Smooth muscle cell (in vitro differentiated cells): ENCODE data around the gene PSEN2. TPM values are rescaled to one million over a fixed set of nuclear protein-coding genes. Genes with fewer than 3 reads are reported as not detected.
"Not testable (repeated sequence)": the region's sequence is repeated elsewhere in the genome, so short reads cannot be mapped to it uniquely, and the experiment has no call there.

Experiments used
- DNase-seq: peaks from one replicate; lab custom pipeline; 2025; ENCODE audit not compliant: unreplicated experiment; lab: John Stamatoyannopoulos, UW
- H2AFZ ChIP-seq: fragments of 200-600 bp; sonication (generic); 2 replicates; pipeline ENCODE4 v1.6.0; 2016; ENCODE audit warnings: antibody characterized with exemption, low read depth, mild to moderate bottlenecking
- H3F3A ChIP-seq: fragments of 200-600 bp; sonication (generic); 2 replicates; pipeline ENCODE4 v1.6.0; 2017; ENCODE audit warnings: antibody characterized with exemption, low read depth
- H3K27ac ChIP-seq: fragments of 200-600 bp; sonication (generic); 2 replicates; pipeline ENCODE4 v1.5.1; 2016; ENCODE audit warnings: low read depth, mild to moderate bottlenecking
- H3K27me3 ChIP-seq: fragments of 200-600 bp; sonication (generic); 2 replicates; pipeline ENCODE4 v1.6.1; 2016; ENCODE audit warnings: low read depth, mild to moderate bottlenecking
- H3K36me3 ChIP-seq: fragments of 200-600 bp; sonication (generic); 2 replicates; pipeline ENCODE4 v1.5.1; 2016; ENCODE audit warnings: low read depth
- H3K4me1 ChIP-seq: fragments of 200-600 bp; sonication (generic); 2 replicates; pipeline ENCODE4 v1.5.1; 2016; ENCODE audit warnings: low read depth
- H3K4me2 ChIP-seq: fragments of 200-600 bp; sonication (generic); 2 replicates; pipeline ENCODE4 v1.6.0; 2016; ENCODE audit warnings: mild to moderate bottlenecking
- H3K4me3 ChIP-seq: fragments of 200-600 bp; sonication (generic); 2 replicates; pipeline ENCODE4 v1.5.1; 2016; ENCODE audit warnings: mild to moderate bottlenecking
- H3K79me2 ChIP-seq: fragments of 200-600 bp; sonication (generic); 2 replicates; pipeline ENCODE4 v1.6.0; 2016; ENCODE audit warnings: low read depth, mild to moderate bottlenecking
- H3K9ac ChIP-seq: fragments of 200-600 bp; sonication (generic); 2 replicates; pipeline ENCODE4 v1.6.0; 2016; ENCODE audit warnings: low read depth
- H3K9me3 ChIP-seq: fragments of 200-600 bp; sonication (generic); replicated peaks from 2 replicates; pipeline ENCODE4 v1.5.1; 2016; ENCODE audit warnings: low read depth
- H4K20me1 ChIP-seq: fragments of 200-600 bp; sonication (generic); 2 replicates; pipeline ENCODE4 v1.6.0; 2016; ENCODE audit warnings: low read depth
- WGBS: methylation state at CpG from one replicate; pipeline ENCODE4 v1.1.7; 2016; ENCODE audit warnings: low lambda C conversion rate; 5-methylcytosine and 5-hydroxymethylcytosine counted together
- polyA plus RNA-seq: library from polyadenylated mRNA; unstranded; fragments of >200 nt; fragmentation: Nextera tagmentation; extraction: Ambion mirVana; gene quantifications from 2 replicates; pipeline ENCODE4 v1.2.1, GENCODE V29; 2016
- total RNA-seq: library from RNA; depleted of rRNA; stranded (reverse); fragments of >200 nt; gene quantifications from 2 replicates; pipeline ENCODE4 v1.2.3, GENCODE V29; 2014
- TF ChIP-seq, protein P1 (sequence below): fragments of 200-600 bp; sonication (generic); IDR thresholded peaks from 2 replicates; pipeline ENCODE4 v1.5.1; 2017; ENCODE audit warnings: borderline replicate concordance, mild to moderate bottlenecking, antibody characterized with exemption; ENCODE audit not compliant: insufficient read depth, poor library complexity, severe bottlenecking

Gene PSEN2
- total and polyA plus RNA-seq, 2 experiments from 2014 or later: 3.5 to 5.7 TPM

DNA sequence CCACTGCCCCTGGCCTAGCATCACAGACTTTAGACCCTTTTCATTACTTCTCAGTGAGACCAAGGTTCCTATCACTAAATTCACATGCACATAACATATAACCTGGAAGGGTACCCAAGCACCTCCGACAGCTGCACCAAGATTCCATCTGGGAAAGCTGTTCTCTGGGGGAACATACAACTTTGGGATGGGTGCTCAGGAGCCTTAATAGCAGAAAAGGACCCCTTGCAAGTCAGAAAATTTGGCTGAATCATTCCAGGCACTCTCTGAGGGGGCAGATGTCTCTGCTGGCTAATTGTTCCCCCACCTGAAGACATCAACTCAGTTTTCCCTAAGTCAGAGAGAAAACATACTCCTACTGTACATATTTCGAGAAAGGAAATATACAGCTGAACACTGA, 41.3 kb upstream of the PSEN2 start:
- no peak for DNase-seq
- Histone ChIP-seq H2AFZ (no peak overlapping the region), H3K27ac (no peak overlapping the region), H3K27me3 (no peaks in the 10 kb centered on the region), H3K79me2 (no peaks in the 10 kb centered on the region), H3K9me3 (no peaks in the 10 kb centered on the region), H3K36me3 (no peaks in the 10 kb centered on the region), H3K4me1 (no peaks in the 10 kb centered on the region), H4K20me1 (no peaks in the 10 kb centered on the region), H3F3A (peaks cover 5% of the 10 kb centered on the region), H3K4me3 (no peak overlapping the region), H3K9ac (no peak overlapping the region), H3K4me2 (no peak overlapping the region)
- 93% methylated on average over 2 of the region's 2 CpGs for WGBS
- TF ChIP-seq, protein P1, sequence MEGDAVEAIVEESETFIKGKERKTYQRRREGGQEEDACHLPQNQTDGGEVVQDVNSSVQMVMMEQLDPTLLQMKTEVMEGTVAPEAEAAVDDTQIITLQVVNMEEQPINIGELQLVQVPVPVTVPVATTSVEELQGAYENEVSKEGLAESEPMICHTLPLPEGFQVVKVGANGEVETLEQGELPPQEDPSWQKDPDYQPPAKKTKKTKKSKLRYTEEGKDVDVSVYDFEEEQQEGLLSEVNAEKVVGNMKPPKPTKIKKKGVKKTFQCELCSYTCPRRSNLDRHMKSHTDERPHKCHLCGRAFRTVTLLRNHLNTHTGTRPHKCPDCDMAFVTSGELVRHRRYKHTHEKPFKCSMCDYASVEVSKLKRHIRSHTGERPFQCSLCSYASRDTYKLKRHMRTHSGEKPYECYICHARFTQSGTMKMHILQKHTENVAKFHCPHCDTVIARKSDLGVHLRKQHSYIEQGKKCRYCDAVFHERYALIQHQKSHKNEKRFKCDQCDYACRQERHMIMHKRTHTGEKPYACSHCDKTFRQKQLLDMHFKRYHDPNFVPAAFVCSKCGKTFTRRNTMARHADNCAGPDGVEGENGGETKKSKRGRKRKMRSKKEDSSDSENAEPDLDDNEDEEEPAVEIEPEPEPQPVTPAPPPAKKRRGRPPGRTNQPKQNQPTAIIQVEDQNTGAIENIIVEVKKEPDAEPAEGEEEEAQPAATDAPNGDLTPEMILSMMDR: no peak

DNA sequence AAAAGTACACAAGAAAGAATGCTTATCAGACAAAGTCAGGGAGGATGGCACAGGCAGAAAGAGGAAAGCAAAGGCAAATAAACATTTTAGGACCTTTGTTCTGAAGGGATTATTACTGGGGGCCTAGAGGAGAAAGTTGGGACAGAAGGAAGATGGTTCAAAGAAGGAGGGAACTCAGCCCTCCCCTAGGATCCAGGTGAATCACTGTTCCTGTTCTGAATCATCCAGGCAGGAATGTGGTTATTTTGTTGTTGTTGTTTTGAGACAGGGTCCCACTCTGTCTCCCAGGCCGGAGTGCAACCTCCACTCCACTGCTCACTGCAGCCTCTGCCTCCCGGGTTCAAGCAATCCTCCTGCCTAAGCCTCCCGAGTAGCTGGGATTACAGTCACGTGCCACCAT, 38.5 kb upstream of the PSEN2 start:
- Histone ChIP-seq H3K4me2 (no peak overlapping the region), H2AFZ (no peak overlapping the region), H4K20me1 (no peaks in the 10 kb centered on the region), H3K4me1 (no peaks in the 10 kb centered on the region), H3K79me2 (no peaks in the 10 kb centered on the region), H3K36me3 (no peaks in the 10 kb centered on the region), H3K9me3 (no peaks in the 10 kb centered on the region), H3K27me3 (no peaks in the 10 kb centered on the region), H3K27ac (no peak overlapping the region), H3K4me3 (no peak overlapping the region), H3F3A (peaks cover 5% of the 10 kb centered on the region), H3K9ac (no peak overlapping the region)
- TF ChIP-seq, protein P1: no peak
- WGBS: 91% methylated on average over 4 of the region's 4 CpGs
- DNase-seq: no peak

DNA sequence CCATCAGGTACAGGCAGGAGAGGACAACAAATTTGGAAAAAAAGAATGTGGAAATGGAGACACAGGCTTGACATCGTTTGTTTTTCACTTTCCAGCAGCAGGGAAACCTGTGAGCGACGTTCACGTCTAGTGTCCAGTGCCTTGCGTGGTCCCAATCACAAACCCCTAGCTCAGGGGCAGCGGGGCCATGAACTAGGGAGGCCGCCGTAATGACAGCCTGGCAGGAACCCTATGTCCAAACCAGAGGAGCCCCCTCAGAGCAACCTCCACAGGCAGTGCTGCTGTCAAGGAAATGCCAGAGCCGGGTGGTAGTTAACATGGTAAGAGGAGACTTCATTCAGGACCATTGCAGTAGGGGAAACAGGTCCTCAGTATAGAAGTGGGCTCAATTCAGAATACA, 37.8 kb upstream of the PSEN2 start:
- Histone ChIP-seq H3K27me3 (no peaks in the 10 kb centered on the region), H3F3A (no peaks in the 10 kb centered on the region), H3K27ac (no peak overlapping the region), H3K4me1 (no peaks in the 10 kb centered on the region), H3K4me3 (no peak overlapping the region), H3K4me2 (no peak overlapping the region), H3K36me3 (no peaks in the 10 kb centered on the region), H2AFZ (no peak overlapping the region), H3K79me2 (no peaks in the 10 kb centered on the region), H3K9ac (no peak overlapping the region), H3K9me3 (no peaks in the 10 kb centered on the region), H4K20me1 (no peaks in the 10 kb centered on the region)
- TF ChIP-seq, protein P1: no peak
- WGBS: 94% methylated on average over 9 of the region's 9 CpGs
- DNase-seq: no peak

DNA sequence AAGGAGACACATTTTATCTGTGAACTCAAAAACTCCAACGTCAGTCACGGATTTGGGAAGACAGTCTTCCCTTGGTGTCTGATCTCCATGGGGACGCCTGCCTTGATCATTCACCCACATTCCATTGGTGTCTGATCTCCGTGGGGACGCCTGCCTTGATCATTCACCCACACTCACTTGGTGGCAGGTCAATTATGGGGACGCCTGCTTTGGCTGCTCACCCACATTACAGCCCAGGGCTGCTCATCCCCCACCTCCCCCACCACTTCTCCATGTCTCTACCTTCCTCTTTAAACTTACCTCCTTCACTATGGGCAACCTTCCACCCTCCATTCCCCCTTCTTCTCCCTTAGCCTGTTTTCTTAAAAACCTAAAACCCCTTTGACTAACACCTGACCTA, 36.2 kb upstream of the PSEN2 start:
- H3K79me2 ChIP-seq, H3K4me3 ChIP-seq, H3K9me3 ChIP-seq, H3K36me3 ChIP-seq, H4K20me1 ChIP-seq, H3K4me2 ChIP-seq, H3K27ac ChIP-seq, H3F3A ChIP-seq, H3K4me1 ChIP-seq, H3K9ac ChIP-seq, H2AFZ ChIP-seq, DNase-seq, H3K27me3 ChIP-seq: not testable (repeated sequence)
- 94% methylated on average over 6 of the region's 6 CpGs for WGBS

DNA sequence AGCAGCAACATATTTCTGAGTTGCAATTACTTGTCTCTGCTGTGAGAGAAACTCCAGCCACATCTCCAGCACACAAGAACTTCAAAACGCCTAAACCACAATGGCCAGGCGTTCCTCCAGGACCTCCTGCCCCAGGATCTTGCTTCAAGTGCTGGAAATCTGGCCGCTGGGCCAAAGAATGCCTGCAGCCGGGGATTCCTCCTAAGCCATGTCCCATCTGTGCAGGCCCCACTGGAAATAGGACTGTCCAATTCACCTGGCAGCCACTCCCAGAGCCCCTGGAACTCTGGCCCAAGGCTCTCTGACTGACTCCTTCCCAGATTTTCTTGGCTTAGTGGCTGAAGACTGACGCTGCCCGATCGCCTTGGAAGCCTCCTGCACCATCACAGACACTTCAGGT, 35.0 kb upstream of the PSEN2 start:
- H4K20me1 ChIP-seq, H3K9me3 ChIP-seq, H3K4me1 ChIP-seq, H3F3A ChIP-seq, H3K36me3 ChIP-seq, DNase-seq, H2AFZ ChIP-seq, H3K79me2 ChIP-seq, H3K27ac ChIP-seq, H3K27me3 ChIP-seq, H3K4me2 ChIP-seq, H3K9ac ChIP-seq, H3K4me3 ChIP-seq: not testable (repeated sequence)
- WGBS: 95% methylated on average over 7 of the region's 7 CpGs

DNA sequence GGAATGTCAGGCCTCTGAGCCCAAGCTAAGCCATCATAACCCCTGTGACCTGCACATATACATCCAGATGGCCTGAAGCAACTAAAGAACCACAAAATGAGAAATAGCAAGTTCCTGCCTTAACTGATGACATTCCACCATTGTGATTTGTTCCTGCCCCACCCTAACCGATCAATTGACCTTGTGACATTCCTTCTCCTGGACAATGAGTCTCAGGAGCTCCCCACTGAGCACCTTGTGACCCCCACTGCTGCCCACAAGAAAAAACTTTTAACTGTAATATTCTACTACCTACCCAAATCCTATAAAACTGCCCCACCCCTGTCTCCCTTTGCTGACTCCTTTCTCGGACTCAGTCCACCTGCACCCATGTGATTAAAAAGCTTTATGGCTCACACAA, 32.5 kb upstream of the PSEN2 start:
- H3K4me1 ChIP-seq, H2AFZ ChIP-seq, H3K36me3 ChIP-seq, H3K27me3 ChIP-seq, H3F3A ChIP-seq, H3K4me3 ChIP-seq, H3K9me3 ChIP-seq, H3K9ac ChIP-seq, H3K79me2 ChIP-seq, H3K27ac ChIP-seq, DNase-seq, H3K4me2 ChIP-seq, H4K20me1 ChIP-seq: not testable (repeated sequence)
- 75% methylated on average over 2 of the region's 2 CpGs for WGBS
